Lower leg skin (tissue), 3 donors: ENCODE data around the gene REL.

Experiments
- CTCF ChIP-seq, 3 donors: fragments of 450-650 bp; IDR thresholded peaks; one replicate each; pipeline ENCODE4 v1.5.1; 2016; ENCODE audit warnings: antibody characterized with exemption in 3 of 3, mild to moderate bottlenecking in 3 of 3, moderate library complexity in 2 of 3
- POLR2A ChIP-seq, 2 donors: fragments of 450-650 bp; IDR thresholded peaks; one replicate each; pipeline ENCODE4 v1.6.1; 2016 to 2017; ENCODE audit warnings: antibody characterized with exemption in 2 of 2, mild to moderate bottlenecking in 1 of 2, moderate library complexity in 1 of 2

- TF ChIP-seq CTCF (IDR thresholded peaks at IDR 0.05) (no peak), POLR2A (IDR thresholded peaks at IDR 0.05) (no peak)
Measured at GRCh38 chr2:60906395-60906794, 25.0 kb downstream of the REL start.
